A673 (cell line): Measurements from ENCODE around the gene APH1A. TPM values are rescaled to one million over a fixed set of nuclear protein-coding genes. Genes with fewer than 3 reads are reported as not detected.

Experiments
- BruUV-seq: library from RNA; stranded (reverse); fragments of 400-500 nt; replicated peaks from 2 replicates; lab custom pipeline; 2021; lab: Mats Ljungman, UMichigan
- CTCF ChIA-PET: fragments of 300-600 bp; sonication (Branson Sonifier 250); formaldehyde crosslinking; loops from one replicate; lab custom pipeline; 2022; ENCODE audit warnings: antibody characterized with exemption; lab: Charles Lee
- POLR2A ChIA-PET: fragments of 300-600 bp; sonication (Branson Sonifier 250); formaldehyde crosslinking; loops from one replicate; lab custom pipeline; 2022; ENCODE audit warnings: antibody characterized with exemption; ENCODE audit not compliant: low non-redundant PET; lab: Charles Lee
- DNase-seq: peaks from one replicate; pipeline ENCODE4 v3.0.0-alpha.2; 2015; ENCODE audit warnings: low spot score
- H3K27ac ChIP-seq: fragments of 200-600 bp; sonication (generic); 2 replicates; pipeline ENCODE4 v1.5.1; 2016; ENCODE audit warnings: mixed run types, low read depth, mild to moderate bottlenecking, mixed read lengths, antibody characterized with exemption, low read length; ENCODE audit not compliant: poor library complexity, severe bottlenecking
- H3K27me3 ChIP-seq: fragments of 200-600 bp; sonication (generic); replicated peaks from 2 replicates; pipeline ENCODE4 v1.6.1; 2017; ENCODE audit warnings: mixed run types, low read depth, mild to moderate bottlenecking, mixed read lengths, antibody characterized with exemption, low read length; ENCODE audit not compliant: insufficient read depth, poor library complexity
- H3K36me3 ChIP-seq: fragments of 200-600 bp; sonication (generic); 2 replicates; pipeline ENCODE4 v1.6.1; 2016; ENCODE audit warnings: mixed run types, mild to moderate bottlenecking, mixed read lengths, antibody characterized with exemption, low read length; ENCODE audit not compliant: insufficient read depth, poor library complexity, severe bottlenecking
- H3K4me1 ChIP-seq: fragments of 200-600 bp; sonication (generic); 2 replicates; pipeline ENCODE4 v1.6.1; 2017; ENCODE audit warnings: mixed run types, mild to moderate bottlenecking, mixed read lengths, antibody characterized with exemption, low read length; ENCODE audit not compliant: insufficient read depth, poor library complexity, severe bottlenecking
- H3K4me3 ChIP-seq: fragments of 200-600 bp; sonication (generic); 2 replicates; pipeline ENCODE4 v1.5.1; 2016; ENCODE audit warnings: low read depth, mixed run types, mild to moderate bottlenecking, mixed read lengths, low read length; ENCODE audit not compliant: poor library complexity, severe bottlenecking
- H3K9me3 ChIP-seq: fragments of 200-600 bp; sonication (generic); 2 replicates; pipeline ENCODE4 v1.6.1; 2016; ENCODE audit warnings: mixed run types, low read depth, mild to moderate bottlenecking, mixed read lengths, antibody characterized with exemption, low read length; ENCODE audit not compliant: poor library complexity, severe bottlenecking
- CTCF ChIP-seq: fragments of 300-800, 200-600 bp; sonication (generic); conservative IDR thresholded peaks from 2 replicates; pipeline ENCODE4 v1.5.1; 2017; ENCODE audit warnings: low read depth, mild to moderate bottlenecking, antibody characterized with exemption, low read length, moderate library complexity, mixed read lengths
- EZH2 ChIP-seq: fragments of 200-600 bp; sonication (generic); IDR thresholded peaks from 2 replicates; pipeline ENCODE4 v1.6.1; 2017; ENCODE audit warnings: borderline replicate concordance, low read depth, mild to moderate bottlenecking, mixed read lengths, antibody characterized with exemption, low read length; ENCODE audit not compliant: poor library complexity, severe bottlenecking
- intact Hi-C: fragments of 100-400 bp; cut with micrococcal nuclease; formaldehyde crosslinking; loops from one replicate; pipeline ENCODE4 v1.10.0; 2022; ENCODE audit not compliant: unreplicated experiment
- total RNA-seq: library from RNA; stranded (reverse); gene quantifications from 2 replicates; pipeline ENCODE4 v1.2.3, GENCODE V29; 2021

APH1A gene
- total RNA-seq, 1 experiment from 2014 or later = 136 TPM

DNA sequence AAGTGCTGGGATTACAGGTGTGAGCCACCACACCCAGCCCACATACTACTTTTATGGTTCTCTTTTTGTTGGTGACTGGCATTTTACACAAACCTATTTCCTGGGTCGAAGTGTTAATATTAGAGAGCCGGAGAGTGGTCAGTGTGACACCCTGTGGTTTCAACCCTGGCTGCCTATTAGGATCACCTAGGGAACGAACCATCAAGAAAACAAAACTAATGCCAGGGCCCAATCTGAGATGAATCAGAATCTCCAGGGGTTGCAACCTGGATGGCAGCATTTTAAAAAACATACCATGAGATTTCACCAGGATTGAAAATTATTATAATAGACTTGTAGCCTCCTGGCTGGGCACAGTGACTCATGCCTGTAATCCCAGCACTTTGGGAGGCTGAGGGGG, 30.9 kb upstream of the APH1A start:
- POLR2A ChIA-PET = no interaction called here
- H3K27ac ChIP-seq = no peak overlapping the region
- H3K36me3 ChIP-seq = peaks cover 62% of the 10 kb centered on the region
- no peak for TF ChIP-seq CTCF
- no peak for TF ChIP-seq EZH2
- intact Hi-C loops = no loop called here
- CTCF ChIA-PET = no interaction called here
- H3K4me3 ChIP-seq = no peak overlapping the region
- no peak for DNase-seq
- BruUV-seq = no TSS peak
- no peaks in the 10 kb centered on the region for H3K27me3 ChIP-seq
- no peaks in the 10 kb centered on the region for H3K9me3 ChIP-seq
- H3K4me1 ChIP-seq = peaks cover 8% of the 10 kb centered on the region

DNA sequence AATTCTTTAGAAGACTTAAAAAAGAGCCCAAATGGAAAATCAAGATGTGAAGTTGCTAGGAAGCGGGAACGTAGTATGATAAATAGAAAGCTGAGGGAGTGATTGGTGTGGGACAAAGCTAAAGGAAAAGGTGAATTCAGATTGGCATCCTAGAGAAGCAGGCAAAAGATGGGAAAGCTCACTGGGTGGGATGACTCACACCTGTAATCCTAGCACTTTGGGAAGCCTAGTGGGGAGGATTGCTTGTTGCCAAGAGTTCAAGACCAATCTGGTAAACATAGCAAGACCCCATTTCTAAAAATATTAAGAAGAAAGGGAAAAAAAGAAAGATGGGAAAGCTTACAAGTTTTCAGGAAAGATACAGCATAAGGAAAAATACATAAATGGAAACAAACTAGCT, 26.7 kb upstream of the APH1A start:
- Histone ChIP-seq H3K4me1 (peaks cover 20% of the 10 kb centered on the region), H3K4me3 (no peak overlapping the region), H3K36me3 (peaks cover 37% of the 10 kb centered on the region), H3K9me3 (no peaks in the 10 kb centered on the region), H3K27ac (no peak overlapping the region), H3K27me3 (no peaks in the 10 kb centered on the region)
- ChIA-PET CTCF (no interaction called here), POLR2A (no interaction called here)
- TF ChIP-seq EZH2 = no peak
- TF ChIP-seq CTCF = no peak
- intact Hi-C loops = no loop called here
- BruUV-seq = TSS peak; percentile 26
- no peak for DNase-seq

DNA sequence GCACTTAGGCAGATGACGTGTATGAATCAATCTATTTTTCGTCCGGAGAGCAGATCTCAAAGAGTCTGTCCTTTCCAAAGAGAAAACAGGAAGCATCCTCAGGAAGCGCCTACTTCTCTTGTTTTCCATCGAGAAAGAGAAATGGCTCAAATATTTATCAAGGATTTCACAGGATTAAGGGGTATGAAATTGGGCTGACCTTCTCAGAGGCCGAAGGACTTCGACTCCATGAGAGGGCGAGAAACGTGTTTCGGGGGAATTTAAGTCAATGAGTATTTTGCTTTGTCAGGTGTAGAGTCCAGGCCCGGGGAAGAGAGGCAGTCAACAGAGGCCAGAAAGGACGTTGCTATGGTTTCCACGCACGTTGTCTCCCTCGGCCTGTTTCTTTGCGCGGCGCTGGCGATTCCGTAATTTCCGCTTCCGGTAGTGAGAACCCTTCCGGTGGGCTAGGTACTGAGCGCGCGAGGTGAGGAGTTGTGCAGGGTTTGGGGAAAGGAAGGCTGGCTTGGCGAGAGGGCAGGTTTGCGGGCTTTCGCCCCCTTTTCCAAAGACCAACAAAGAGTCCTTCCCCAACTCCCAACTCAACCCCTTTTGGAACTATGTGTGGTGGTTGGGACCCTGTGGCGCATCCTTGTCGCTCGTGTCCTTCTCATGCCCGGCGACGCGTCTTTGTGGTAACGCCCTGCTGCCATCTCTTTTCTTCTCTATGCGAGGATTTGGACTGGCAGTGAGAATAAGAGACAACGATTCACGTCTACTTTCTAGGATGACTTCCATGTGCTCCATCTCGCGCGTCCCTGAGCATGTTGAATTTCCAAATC, 24.8 kb upstream of the APH1A start, which contains the start of gene MRPS21:
Gene MRPS21 (plus strand): TSS at position 429 of the 821 bp plus-strand sequence. CDS start 506 bp downstream, outside the sequence.
- BruUV-seq = TSS peak; percentile 97
- H3K27me3 ChIP-seq = no peaks in the 10 kb centered on the region
- DNase-seq = peak; percentile 96
- POLR2A ChIA-PET = no interaction called here
- no peak for TF ChIP-seq EZH2
- no peak for TF ChIP-seq CTCF
- peak within 1 kb of the TSS; percentile 68 for H3K4me3 ChIP-seq
- CTCF ChIA-PET = no interaction called here
- peak within 1 kb of the TSS; percentile 62 for H3K27ac ChIP-seq
- intact Hi-C loops = loop anchor here (1.0 kb wide), 1 partner anchor 11 kb away; the partner anchor contains the start of gene CIART
- H3K9me3 ChIP-seq = no peaks in the 10 kb centered on the region
- peaks cover 31% of the 10 kb centered on the region for H3K36me3 ChIP-seq
- peaks cover 20% of the 10 kb centered on the region for H3K4me1 ChIP-seq
